Colonic mucosa (tissue), 4 donors: ENCODE results near the gene CEP164. TPM values are rescaled to one million over a fixed set of nuclear protein-coding genes. Genes with fewer than 3 reads are reported as not detected.

ENCODE experiments used
- DNase-seq: peaks from one replicate; pipeline ENCODE4 v3.0.0-alpha.2; 2020
- H3K27ac ChIP-seq: fragments of 200-600 bp; one replicate; pipeline ENCODE4 v1.8.0; 2021
- H3K27me3 ChIP-seq: fragments of 200-600 bp; one replicate; pipeline ENCODE4 v1.8.0; 2021
- H3K36me3 ChIP-seq: fragments of 200-600 bp; one replicate; pipeline ENCODE4 v1.8.0; 2021
- H3K4me1 ChIP-seq: fragments of 200-600 bp; one replicate; pipeline ENCODE4 v1.8.0; 2021; ENCODE audit warnings: mild to moderate bottlenecking
- H3K4me3 ChIP-seq: fragments of 200-600 bp; one replicate; pipeline ENCODE4 v1.8.0; 2021
- H3K9ac ChIP-seq, 2 donors: one replicate each; pipeline ENCODE4 v1.7.0; 2013; ENCODE audit warnings: control low read depth in 2 of 2, low read depth in 2 of 2, low read length in 2 of 2
- H3K9me3 ChIP-seq: fragments of 200-600 bp; one replicate; pipeline ENCODE4 v1.8.0; 2021
- intact Hi-C: fragments of 100-400 bp; cut with DNase I; formaldehyde crosslinking; loops from one replicate; pipeline ENCODE4 v1.14.1; 2022
- total RNA-seq, 2 donors: library from RNA; stranded (reverse); fragmentation: NEBNext Ultra II Directional in 1 of 2; extraction: Animal tissue kit (Norgen Biotek cat#: 25700) in 1 of 2; gene quantifications; one replicate each; pipeline ENCODE4 v1.2.1, GENCODE V29; 2021
- TF ChIP-seq, protein P1 (sequence below): fragments of 200-600 bp; IDR thresholded peaks from one replicate; pipeline ENCODE4 v1.8.0; 2022; ENCODE audit warnings: antibody characterized with exemption, mild to moderate bottlenecking
- donor health status: healthy.
- donor health status: DM: no; HTN: no; CAD: no.
- donor health status: DM: no; HTN: no; CAD: no.

Gene CEP164
- total RNA-seq, 2 donors from 2014 or later, result 12.4 to 19.2 TPM

DNA sequence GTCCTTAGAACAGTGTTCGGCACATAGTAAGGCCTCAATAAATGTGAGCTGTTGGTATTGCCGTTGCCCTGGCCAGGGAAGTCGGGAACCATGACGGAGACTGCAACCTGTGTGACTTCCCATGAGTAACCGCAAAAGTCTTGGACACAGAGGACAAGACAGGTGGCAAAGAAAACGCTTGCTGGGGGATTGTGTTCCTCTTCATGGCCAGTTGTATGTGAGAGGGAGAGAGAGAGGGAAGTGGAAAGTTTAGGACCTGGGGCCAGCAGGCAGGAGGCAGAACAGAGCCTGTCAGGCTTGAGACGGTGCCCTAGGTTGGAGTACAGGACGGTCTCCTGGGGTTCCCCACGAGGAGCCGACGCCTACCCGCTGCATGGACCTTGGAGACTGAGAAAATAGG, 90.2 kb downstream of the CEP164 start:
- no peaks in the 10 kb centered on the region for H3K4me1 ChIP-seq
- no peak for DNase-seq
- no peak overlapping the region for H3K9ac ChIP-seq
- H3K36me3 ChIP-seq, result no peaks in the 10 kb centered on the region
- no peak overlapping the region for H3K4me3 ChIP-seq
- H3K9me3 ChIP-seq, result no peaks in the 10 kb centered on the region
- TF ChIP-seq, protein P1, sequence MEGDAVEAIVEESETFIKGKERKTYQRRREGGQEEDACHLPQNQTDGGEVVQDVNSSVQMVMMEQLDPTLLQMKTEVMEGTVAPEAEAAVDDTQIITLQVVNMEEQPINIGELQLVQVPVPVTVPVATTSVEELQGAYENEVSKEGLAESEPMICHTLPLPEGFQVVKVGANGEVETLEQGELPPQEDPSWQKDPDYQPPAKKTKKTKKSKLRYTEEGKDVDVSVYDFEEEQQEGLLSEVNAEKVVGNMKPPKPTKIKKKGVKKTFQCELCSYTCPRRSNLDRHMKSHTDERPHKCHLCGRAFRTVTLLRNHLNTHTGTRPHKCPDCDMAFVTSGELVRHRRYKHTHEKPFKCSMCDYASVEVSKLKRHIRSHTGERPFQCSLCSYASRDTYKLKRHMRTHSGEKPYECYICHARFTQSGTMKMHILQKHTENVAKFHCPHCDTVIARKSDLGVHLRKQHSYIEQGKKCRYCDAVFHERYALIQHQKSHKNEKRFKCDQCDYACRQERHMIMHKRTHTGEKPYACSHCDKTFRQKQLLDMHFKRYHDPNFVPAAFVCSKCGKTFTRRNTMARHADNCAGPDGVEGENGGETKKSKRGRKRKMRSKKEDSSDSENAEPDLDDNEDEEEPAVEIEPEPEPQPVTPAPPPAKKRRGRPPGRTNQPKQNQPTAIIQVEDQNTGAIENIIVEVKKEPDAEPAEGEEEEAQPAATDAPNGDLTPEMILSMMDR, result no peak
- H3K27ac ChIP-seq, result no peak overlapping the region
- intact Hi-C loops, result no loop called here
- H3K27me3 ChIP-seq, result no peaks in the 10 kb centered on the region

DNA sequence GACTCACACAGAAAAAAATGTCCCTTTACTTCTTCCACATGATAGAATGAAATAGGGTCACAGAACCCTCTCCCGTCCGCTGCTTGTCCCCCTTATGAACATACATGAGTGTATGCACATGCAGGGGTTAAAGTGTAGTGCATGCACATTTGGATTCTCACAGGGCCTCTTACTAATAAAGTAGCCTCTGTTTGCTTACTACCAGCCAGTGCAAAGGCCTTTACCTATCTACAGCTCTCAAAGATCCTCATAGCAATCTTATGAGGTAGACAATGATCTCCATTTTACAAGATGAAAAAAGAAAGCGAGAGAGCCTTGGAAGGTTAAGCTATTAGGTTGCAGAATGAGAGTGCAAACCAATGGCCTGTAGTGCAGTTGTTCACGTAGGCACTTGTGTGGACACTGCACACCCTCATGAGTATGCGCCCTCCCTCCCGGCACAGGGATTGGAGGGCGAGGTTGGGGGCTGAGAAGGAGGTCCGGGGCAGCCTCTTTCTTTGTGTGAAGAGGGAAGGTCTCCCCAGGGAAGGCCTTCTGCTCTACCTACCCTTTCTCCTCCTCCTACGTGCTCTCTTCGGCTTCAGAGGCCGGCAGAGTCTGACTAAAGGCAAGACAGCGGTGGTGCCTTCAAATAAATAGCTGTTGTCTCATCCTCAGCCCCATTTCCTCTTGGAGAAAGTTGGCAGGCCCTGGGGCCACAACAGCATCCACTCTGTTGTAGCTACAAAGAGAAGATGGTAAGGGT, 91.3 kb downstream of the CEP164 start:
- Histone ChIP-seq H3K9ac (no peak overlapping the region), H3K27me3 (no peaks in the 10 kb centered on the region), H3K4me3 (no peak overlapping the region), H3K36me3 (no peaks in the 10 kb centered on the region), H3K4me1 (no peaks in the 10 kb centered on the region), H3K9me3 (no peaks in the 10 kb centered on the region), H3K27ac (no peak overlapping the region)
- no peak for DNase-seq
- intact Hi-C loops, result no loop called here
- TF ChIP-seq, protein P1, result no peak

DNA sequence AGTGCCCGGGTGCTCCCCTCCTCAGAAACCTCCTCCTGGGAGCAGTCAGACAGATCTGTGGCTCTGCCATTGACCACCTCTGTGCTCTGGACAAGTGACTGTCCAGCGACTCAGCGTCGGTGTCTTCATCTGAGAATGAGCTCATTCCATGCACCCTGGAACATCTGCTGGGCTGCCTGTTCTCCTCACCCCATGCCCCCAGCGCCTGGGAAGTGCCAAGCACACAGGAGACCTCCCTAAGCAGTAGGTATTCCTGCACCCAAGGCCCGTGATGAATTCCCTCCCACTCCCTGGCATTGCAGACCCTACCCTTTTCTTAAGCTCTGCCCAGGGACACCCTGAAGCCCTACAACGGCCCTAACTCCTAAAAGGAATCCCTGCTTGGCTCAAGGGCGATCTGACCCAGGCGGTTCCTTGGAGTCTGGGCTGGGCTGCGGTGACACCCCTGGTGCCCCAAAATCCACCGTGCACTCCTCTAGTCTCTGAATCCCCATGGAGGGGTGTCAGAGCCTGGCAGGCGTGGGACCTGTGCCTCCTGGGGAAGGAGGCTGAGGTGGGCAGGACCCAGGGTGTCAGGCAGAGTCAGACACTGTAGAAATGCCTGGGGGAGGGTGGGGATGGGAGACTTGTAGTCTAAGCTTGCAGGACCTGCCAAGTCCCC, 92.0 kb downstream of the CEP164 start:
- Histone ChIP-seq H3K27me3 (no peaks in the 10 kb centered on the region), H3K9me3 (no peaks in the 10 kb centered on the region), H3K9ac (no peak overlapping the region), H3K27ac (no peak overlapping the region), H3K4me3 (no peak overlapping the region), H3K36me3 (no peaks in the 10 kb centered on the region), H3K4me1 (no peaks in the 10 kb centered on the region)
- TF ChIP-seq, protein P1, result no peak
- intact Hi-C loops, result no loop called here
- DNase-seq, result no peak

DNA sequence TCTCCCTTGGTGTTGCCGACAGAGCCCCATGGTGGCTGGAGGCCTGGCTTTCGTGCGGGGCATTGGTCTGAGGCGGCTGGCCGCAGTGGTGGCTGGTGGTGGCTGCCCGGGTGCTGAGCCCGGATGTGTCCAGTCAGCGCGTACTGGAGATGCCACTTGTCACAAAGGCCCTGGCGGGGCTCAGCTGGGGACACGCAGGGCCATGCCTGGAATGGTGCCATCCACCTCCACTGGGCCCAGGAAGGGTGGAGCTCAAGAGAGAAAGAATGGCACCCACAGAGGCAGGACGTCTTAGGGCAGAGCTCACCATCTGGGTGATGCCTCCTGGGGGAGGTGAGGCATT, 92.5 kb downstream of the CEP164 start:
- Histone ChIP-seq H3K36me3 (no peaks in the 10 kb centered on the region), H3K4me3 (no peak overlapping the region), H3K27me3 (no peaks in the 10 kb centered on the region), H3K9ac (no peak overlapping the region), H3K4me1 (no peaks in the 10 kb centered on the region), H3K9me3 (no peaks in the 10 kb centered on the region), H3K27ac (no peak overlapping the region)
- intact Hi-C loops, result no loop called here
- TF ChIP-seq, protein P1, result no peak
- no peak for DNase-seq

DNA sequence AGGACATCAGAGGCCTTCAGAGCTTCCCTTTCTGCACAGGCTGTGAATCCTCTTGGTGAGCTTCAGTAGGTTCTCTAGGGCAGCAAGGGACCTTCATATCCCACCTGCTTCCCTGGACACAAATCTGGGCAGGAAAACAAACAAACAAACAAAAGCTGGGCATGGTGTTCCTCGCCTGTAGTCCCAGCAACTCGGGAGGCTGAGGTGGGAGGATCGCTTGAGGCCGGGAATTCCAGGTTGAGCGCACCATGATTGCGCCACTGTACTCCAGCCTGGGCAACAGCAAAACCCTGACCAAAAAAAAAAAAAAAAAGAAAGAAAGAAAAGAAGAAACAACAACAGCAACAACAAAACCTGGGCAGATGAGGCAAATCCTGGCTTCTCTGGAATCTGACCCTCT, 92.9 kb downstream of the CEP164 start:
- TF ChIP-seq, protein P1, result no peak
- DNase-seq, result no peak
- Histone ChIP-seq H3K9me3 (no peaks in the 10 kb centered on the region), H3K4me3 (no peak overlapping the region), H3K27me3 (no peaks in the 10 kb centered on the region), H3K4me1 (no peaks in the 10 kb centered on the region), H3K9ac (no peak overlapping the region), H3K36me3 (no peaks in the 10 kb centered on the region), H3K27ac (no peak overlapping the region)
- intact Hi-C loops, result no loop called here
